ENCODE measurements around the gene ALG1.
"Not testable (repeated sequence)": the region's sequence is repeated elsewhere in the genome, so short reads cannot be mapped to it uniquely, and the experiment has no call there.

ALG1 gene

GRCh38 chr16:5093746-5094145 is 22.1 kb downstream of the ALG1 start:
- not testable (repeated sequence) for H3K4me3 ChIP-seq, H3K27ac ChIP-seq

- H3K4me3 ChIP-seq, H3K27ac ChIP-seq: not testable (repeated sequence)
Observed at GRCh38 chr16:5095145-5095830, 23.6 kb downstream of the ALG1 start.

GRCh38 chr16:5096437-5097060 is 24.9 kb downstream of the ALG1 start:
- Histone ChIP-seq H3K27ac (peak overlapping the region in 8 of 21 experiments; percentile 75 to 93 (median 88)), H3K4me3 (peak overlapping the region in 6 of 7 experiments; percentile 57 to 88 (median 77))

- H3K27ac ChIP-seq: peak overlapping the region in 19 of 21 experiments; percentile 49 to 93 (median 83)
- peak overlapping the region; percentile 57 to 91 (median 80) for H3K4me3 ChIP-seq
Observed at GRCh38 chr16:5097061-5097469, 25.4 kb downstream of the ALG1 start.

GRCh38 chr16:5097470-5098220 is 26.0 kb downstream of the ALG1 start, which contains the start of gene EEF2KMT:
EEF2KMT (minus strand) TSS chr16:5097795; CDS start chr16:5097739, 56 bp downstream.
- Histone ChIP-seq H3K4me3 (peak within 1 kb of the TSS; percentile 61 to 91 (median 80)), H3K27ac (peak within 1 kb of the TSS in 20 of 21 experiments; percentile 49 to 93 (median 83))

GRCh38 chr16:5098221-5099159 is 26.8 kb downstream of the ALG1 start:
- peak overlapping the region; percentile 61 to 91 (median 80) for H3K4me3 ChIP-seq
- H3K27ac ChIP-seq: peak overlapping the region in 20 of 21 experiments; percentile 15 to 90 (median 77)

- H3K4me3 ChIP-seq: peak overlapping the region in 2 of 7 experiments; percentile 72 to 74
- H3K27ac ChIP-seq: not testable (repeated sequence)
Observed at GRCh38 chr16:5099174-5099573, 27.5 kb downstream of the ALG1 start.

GRCh38 chr16:5103296-5104032 is 31.8 kb downstream of the ALG1 start:
- H3K4me3 ChIP-seq, H3K27ac ChIP-seq: not testable (repeated sequence)

- not testable (repeated sequence) for H3K27ac ChIP-seq, H3K4me3 ChIP-seq
Observed at GRCh38 chr16:5105039-5105438, 33.4 kb downstream of the ALG1 start.

- H3K27ac ChIP-seq: no peak overlapping the region
- H3K4me3 ChIP-seq: no peak overlapping the region
Observed at GRCh38 chr16:5108505-5109158, 37.0 kb downstream of the ALG1 start.

GRCh38 chr16:5110933-5111332 is 39.3 kb downstream of the ALG1 start:
- H3K27ac ChIP-seq, H3K4me3 ChIP-seq: not testable (repeated sequence)

- H3K4me3 ChIP-seq, H3K27ac ChIP-seq: not testable (repeated sequence)
Observed at GRCh38 chr16:5116780-5117295, 45.2 kb downstream of the ALG1 start.

- H3K4me3 ChIP-seq, H3K27ac ChIP-seq: not testable (repeated sequence)
Observed at GRCh38 chr16:5117300-5118087, 45.9 kb downstream of the ALG1 start.

GRCh38 chr16:5131467-5132004 is 59.9 kb downstream of the ALG1 start:
- not testable (repeated sequence) for H3K4me3 ChIP-seq, H3K27ac ChIP-seq

- not testable (repeated sequence) for H3K27ac ChIP-seq, H3K4me3 ChIP-seq
Observed at GRCh38 chr16:5132915-5133600, 61.4 kb downstream of the ALG1 start.

GRCh38 chr16:5134739-5135452 is 63.3 kb downstream of the ALG1 start:
- not testable (repeated sequence) for H3K4me3 ChIP-seq, H3K27ac ChIP-seq

All from skin epidermis (tissue), 12 donors.